HG03558 (cell line): ENCODE results near the gene SALL1.

Experiments used
- ATAC-seq: cut with Tn5 transposase; IDR thresholded peaks from one replicate; pipeline ENCODE4 v1.9.1; 2021; ENCODE audit warnings: moderate number of reproducible peaks; ENCODE audit not compliant: unreplicated experiment; ENCODE audit errors: extremely low read depth

SALL1 gene

DNA sequence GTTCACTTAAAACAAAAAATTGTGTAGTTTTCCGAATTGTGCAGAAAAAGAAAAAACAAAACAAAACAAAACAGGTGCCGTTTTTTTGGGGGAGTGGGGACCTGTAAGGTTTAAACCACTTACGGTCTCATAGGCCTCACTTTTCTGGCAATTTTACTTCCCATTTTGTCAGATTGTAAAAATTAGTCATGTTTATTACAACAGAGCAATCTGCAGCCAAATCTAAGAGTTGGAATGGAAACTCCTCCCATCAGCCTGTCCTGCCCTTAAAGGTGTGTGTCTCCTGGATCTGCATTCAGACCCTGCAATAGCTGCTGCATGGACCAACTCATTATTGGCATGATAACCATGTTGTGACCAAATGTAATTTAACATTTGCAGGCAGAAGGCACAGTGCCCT is 8.2 kb upstream of the SALL1 start:
- no peak for ATAC-seq

DNA sequence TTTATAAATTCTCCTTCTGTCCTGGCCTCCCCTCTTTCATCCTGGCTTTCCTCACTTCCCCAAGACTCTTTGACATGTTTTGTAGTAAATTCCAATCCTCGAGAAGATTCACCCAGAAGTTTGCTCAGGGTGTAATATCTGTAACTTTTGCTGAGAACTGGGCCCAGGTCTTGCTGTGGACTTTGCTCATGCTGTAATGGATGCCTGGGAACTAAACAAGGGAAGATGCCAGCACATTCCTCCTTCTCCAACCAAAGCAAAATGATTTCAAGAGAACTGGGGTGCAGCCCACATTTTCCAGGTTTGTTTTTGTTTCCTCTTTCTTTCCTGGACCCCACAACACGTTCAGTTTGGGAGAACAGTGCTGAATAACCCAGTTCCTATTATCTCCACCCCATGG is 6.6 kb upstream of the SALL1 start:
- no peak for ATAC-seq

DNA sequence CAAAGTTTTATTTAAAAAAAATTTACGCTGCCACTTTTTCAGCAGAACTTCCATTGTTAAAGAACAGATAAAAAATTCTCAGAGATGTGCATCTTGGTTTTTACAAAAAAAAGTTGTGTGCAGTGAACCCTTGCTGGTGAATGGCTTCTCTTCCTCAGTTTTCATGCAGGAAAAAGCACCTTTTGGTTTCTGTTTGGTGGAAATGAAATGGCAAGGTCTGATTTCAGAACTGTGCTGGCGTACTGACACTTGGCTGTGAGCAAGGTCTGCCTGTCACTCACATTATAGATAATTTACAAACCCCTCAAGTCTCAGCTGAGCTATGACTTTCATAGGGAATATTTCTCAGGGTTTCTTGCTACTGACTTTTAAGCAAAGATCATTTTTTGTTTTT is 5.7 kb upstream of the SALL1 start:
- no peak for ATAC-seq

DNA sequence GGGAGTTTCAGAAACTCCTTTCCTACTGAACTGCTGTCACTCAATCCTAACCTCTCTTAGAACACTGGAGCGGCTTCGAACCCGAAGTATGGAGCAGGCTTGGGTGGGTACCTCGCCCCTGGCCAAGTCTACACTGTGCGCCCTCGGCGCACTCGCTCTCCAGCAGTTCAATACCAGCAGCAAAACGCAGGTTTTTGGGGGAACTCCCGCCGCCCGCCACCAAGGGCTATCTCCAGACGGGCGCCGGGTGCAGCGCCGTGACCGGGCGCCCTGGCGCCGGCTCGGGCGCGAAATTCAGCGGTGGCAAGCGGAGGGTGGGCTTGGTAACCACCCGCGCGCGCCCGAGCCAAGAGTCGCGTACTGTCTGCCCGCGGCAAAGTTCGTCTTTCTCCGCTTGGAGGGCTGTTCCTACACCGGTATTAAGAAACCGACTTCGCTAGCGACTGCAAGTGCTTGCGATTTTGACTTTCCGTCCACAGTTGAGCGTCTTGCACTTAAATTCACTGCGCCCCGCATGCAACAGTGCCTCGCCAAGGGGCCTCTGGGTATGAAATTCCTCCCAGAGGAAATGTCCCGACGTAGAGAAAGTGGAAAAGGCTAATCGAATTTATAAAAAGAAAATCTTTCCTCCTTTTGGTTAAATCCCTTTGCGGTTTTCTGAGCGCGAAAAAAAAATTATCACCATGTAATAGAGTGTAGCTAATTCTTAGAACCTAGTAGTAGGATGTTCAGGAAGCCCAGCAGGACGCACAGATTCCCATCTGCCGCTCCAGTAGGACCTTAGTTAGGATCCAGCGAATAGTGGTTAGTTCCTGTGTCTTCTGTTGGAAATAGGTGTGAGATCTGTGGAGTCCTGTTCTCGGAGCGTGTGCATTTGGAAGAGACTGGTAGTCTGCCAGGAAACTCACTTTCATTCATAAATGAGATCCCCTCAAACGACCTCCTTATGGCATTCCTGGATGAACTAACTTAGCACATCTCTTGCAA is 5.0 kb upstream of the SALL1 start:
- no peak for ATAC-seq

DNA sequence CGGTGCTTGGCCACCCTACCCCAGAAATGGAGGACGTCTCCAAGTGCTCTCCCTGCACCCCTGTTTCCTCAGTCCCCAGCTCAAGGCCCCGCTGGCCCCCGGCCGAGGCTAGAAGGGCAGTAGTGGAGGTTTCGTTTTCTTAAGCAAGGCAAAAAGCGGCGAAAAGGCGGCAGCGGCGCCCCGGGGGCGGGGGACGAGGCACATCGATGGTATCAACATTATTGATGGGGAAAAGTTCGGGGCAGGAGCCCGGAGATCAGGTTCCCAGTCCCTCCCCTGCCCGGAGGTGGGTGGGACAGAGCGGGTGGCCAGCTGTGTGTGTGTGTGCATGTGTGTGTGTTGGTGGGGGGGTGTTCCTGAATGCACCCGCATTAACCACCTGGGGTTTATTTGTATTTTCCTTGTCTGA is 4.1 kb upstream of the SALL1 start:
- no peak for ATAC-seq

DNA sequence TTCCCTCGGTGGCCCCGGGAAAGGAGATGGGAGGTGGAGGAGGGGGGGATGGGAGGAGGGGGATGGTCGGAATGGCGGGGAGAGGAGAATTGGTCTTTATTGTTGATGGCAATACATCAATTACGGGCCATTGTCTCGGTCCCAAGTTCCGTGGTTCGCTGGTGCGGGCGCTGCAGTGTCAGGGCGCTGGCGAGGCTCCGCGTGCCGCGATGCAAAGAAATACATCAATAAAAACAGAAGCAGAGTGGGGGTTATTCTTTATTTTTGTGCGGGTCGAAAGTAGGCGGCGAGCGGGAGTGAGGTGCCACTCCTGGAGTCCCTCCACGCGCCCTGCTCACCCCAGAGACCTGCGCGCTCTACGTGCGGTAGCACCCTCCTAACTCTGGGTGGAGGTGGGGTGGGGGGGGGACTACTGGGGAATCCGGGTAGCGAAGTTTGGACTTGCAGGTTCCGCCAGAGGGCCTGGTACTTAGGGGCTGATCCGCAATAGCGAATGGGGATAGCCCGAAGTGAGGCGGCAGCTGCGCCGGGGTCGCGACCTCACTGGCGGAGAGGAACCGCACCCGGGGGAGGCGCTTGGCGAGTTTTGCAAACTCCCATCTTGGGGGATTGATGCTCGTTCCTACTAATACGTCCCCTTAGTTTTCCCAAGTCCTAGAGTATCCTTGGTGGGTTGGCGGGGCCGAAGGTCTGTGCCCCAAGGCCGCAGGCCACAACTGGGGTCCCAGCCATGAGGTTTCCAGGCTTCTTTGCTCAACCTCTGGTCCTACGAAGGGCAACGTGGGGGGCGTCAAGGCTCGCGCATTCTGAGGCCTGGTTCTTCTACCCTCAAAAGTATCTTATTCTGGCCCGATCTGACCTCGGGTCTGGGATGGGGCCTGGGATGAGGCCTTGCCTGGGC is 3.5 kb upstream of the SALL1 start:
- no peak for ATAC-seq

DNA sequence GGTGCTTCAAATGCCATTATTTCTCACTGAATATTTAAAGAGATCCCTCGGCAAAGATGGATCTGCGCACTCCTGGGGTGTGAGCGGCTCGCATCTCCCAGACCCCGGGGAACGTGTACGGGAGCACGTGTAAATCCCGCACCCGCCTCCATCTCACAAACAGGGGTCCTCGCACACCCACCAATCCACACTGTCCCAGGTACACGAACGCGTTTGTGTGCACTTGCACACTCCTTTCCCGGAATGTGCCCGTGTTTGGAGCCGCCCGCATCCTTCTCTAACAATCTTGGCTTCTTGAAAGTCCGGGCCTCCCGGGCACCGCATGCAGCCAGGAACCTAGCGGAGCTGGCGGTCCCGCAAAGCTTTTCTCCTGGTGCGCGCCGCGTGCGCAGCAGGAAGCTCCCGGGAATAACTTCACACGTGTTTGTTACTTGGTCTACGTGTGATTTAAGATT is 2.5 kb upstream of the SALL1 start:
- ATAC-seq, result no peak

DNA sequence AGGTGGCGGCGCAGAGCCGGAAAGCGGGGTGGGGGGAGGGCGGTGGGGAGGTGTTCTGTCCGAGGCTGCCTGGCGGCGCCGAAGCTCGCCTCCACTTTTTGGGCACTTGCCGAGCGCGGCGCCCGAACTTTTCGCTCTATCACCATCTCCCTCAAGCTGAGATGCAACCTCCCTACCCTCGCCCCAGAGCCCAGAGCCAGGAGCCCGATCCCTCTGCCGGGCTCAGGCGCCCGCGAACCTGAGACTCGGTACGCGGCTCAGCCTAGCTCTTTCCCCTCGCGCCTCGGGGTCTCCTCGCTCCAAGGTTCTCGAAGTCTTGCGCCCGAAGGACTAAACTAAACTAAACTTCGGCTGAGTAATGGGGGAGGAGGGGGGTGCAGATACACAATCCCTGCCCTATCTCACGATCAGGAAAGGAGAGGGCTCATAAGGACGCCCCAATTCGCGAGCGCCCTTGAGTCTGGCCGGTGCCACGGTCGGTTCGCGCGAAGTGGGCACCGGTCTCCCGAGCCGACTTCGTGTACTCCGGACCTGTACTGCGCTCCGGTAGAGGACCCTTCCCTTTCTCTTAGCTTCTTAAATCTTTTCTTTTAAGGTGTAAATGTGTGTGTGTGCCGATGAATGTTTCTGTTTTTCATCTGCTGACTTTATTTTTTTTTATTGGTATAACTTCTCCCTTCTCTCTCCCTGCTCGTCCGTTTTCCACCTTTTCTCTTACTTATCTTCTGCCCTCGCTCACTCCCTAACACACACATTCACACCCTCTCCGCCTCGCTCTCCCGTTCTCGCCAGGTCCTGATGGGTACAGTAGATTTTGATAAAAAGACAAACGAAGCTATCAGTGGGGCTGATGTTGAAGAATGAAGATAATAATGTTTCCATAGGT is 1.9 kb upstream of the SALL1 start:
- no peak for ATAC-seq

DNA sequence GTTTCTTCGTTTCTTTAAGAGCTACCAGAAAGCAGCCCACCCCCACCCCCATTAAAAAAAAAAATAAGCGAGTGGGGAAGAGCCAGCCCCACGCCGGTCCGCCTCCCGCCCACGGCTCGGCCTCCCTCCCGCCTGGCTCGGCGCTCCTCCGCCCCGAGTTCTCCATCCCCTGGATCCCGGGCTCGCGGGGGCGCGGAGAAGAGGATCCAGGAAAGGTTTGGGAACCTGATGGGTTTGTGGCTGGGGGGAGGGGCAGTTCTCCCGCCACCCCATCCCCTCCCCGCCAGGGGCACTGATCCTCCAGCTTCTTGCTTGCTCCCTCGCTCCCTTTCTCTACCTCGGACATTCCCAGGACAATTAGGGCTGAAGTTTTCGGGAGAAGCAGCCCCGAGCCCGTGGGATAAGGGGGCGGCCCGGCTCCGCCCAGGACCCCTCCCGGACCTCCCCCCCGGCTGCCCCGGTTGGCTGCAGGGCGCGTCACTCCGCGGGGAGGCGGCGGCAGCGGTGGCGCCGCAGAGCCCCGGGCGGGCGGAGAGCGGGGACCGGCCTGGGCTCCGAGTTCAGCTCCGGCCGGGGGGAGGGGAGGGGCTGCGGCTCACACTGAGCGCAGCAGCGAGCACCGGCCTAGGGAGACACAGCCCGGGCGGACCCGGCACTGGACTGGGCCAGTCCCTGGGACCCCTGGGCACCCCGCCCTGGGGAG is 1.0 kb upstream of the SALL1 start:
- no peak for ATAC-seq

DNA sequence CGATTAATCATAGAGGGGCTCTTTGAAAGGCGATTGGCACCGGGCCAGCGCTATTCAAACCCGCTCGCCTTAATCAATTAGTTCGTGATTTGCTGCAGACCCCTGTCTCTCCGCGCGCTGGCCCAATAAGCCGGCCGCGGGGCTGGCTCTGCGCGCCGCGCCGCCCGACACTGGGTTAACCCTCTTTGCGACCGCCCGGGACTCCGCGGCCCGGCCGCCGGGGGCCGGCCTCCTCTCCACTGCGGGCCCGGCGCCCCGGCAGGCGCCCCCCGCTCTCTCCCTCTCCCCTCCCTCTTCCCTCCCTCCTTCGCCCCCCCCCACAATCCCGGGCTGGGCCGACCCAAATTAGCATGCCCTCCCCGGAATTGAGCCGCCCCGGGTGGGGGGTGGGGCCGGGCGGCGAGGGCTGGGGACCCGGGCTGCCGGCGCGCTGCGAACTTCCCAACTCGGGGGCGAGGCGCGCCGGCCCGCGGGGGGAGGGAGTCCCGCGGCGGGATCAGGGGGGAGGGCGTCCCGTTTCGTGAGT is 428 bp upstream of the SALL1 start:
- ATAC-seq, result no peak

DNA sequence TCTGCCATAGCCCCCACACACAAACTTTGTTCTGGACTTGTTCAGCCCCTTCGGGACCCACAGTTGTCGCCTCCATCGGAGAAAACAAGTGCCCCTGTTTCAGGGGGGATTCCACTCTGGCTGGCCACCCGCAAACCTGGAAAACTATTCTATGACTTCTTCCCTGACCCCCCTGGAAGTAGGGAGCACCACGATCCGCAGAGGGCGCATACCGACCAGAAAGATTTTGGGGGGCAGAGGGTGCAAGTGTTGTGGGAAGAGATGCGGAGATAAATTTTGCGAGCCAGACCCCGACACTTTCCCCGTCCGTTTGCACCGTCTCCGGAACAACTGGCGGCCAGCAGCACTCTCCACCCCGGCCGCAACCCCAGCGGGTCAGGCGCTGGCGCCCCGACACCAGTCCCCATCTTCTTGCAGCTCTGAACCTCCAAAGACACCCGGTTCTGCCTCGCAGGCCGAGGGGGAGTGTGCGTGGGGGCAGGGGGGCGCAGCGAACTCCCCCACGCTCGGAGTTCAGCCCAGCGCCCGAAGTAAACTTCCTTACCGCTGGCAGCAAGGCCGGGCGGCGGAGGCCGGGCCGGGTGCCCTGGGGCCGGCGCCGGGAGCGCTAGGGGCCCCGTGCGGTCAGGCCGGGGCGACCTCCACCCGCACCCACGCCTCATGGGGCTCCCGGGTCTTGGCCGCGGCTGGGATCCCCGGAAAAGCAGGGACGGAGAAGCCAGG is 744 bp downstream of the SALL1 start:
- ATAC-seq, result no peak

DNA sequence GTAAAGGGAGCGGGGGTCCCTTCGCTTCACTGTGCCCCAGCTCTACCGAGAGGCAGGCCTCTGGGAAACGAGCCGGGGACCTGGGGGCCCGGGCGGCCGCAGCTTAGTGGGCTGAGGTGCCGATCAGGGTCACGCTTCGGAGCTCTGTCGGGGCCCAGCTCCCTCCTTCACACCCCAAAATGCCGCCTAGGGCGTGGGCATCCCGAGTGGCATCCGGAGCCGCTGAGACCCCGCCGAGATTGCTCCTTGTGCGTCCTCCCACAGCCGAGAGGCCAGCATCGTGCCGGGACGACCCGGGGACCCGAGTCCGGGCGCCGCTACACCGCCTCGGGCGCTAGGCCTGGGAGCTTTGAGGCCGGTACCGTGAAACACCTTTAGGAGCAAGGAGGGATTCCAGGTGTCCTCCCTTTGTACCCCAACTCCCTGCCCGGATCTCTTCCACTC is 1.3 kb downstream of the SALL1 start:
- no peak for ATAC-seq

DNA sequence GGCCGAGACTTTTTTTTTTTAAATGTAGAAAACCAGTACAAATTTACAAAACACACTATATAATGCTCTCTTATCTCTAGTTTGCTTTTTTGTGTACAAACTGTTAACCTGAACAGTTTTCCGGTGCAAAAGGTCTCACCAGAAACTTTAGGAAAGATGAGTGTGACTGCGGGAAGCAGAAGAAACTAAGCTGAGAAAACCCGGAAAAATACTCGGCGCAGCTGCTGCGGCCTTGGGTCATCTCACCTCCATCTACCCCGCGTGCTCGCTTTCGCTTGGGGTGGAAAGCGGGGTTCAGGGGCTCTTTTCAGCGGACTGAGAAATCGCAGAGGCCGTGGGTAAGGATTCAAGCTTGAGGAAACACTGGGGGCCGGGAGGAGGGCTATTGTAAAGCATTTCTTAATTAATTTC is 1.8 kb downstream of the SALL1 start:
- ATAC-seq, result no peak

DNA sequence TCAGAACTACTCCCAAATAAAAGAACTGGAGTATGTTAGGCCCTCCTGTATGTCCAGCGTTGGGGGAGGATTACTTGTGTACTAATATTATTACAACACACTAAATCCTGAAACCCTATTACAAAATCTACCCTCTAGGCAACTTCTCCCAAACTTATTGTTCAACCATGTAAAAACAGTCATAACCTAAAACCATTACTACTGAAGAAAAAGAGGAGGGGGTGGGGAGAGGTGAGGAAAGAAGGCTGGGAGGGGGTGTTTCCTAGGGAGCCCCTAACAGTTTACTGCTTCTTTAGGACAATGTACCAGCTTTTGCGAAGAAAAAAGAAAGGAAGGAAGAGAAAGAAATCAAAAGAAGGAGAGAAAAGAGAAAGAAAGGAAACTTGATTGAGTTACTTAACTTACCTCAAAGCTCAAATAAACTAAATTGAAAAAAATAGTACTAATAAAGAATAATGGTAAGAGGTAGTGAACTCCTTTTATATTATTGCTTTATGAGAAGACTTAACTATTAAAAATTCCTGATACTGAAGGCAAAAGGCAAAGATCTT is 2.3 kb downstream of the SALL1 start:
- no peak for ATAC-seq

DNA sequence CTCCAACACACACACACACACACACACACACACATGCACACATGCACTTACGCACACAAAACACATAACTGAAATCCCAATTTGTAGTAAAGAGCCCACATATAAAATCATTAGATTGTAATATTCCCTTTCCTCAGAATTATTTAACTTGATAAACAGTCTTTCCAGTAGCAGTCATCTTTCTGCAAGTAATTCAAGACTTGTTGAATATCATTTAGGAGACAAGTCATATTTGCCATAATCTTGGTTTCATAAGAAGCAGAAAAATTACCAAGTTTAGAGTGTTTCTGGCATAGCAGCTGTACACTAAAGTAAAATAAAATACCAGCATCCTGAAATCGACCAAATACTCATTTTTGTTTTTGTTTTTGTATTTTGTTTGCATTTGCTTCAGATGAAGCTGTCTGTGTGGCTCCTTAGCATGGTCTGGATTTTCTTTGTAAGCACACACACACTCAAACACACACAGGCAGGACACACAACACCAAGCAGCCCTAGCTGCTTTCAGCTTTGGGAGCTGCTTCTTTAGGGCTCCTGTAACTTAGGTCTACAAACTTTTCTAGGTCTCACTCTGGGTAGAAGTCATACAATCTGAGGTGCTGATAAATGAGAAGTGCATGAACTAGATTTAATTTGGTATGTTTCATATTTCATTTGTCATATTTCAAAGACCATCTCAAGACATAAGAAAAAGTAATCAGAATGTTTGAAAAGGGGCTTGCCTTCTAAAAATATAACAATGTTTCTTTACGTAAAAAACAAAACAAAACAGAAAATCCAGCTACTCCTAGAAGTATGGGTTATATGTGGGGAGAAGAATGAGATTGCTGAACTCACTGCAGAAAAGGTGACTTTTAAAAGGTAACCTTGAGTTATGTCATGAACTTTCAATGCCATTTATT is 3.0 kb downstream of the SALL1 start:
- ATAC-seq, result no peak

DNA sequence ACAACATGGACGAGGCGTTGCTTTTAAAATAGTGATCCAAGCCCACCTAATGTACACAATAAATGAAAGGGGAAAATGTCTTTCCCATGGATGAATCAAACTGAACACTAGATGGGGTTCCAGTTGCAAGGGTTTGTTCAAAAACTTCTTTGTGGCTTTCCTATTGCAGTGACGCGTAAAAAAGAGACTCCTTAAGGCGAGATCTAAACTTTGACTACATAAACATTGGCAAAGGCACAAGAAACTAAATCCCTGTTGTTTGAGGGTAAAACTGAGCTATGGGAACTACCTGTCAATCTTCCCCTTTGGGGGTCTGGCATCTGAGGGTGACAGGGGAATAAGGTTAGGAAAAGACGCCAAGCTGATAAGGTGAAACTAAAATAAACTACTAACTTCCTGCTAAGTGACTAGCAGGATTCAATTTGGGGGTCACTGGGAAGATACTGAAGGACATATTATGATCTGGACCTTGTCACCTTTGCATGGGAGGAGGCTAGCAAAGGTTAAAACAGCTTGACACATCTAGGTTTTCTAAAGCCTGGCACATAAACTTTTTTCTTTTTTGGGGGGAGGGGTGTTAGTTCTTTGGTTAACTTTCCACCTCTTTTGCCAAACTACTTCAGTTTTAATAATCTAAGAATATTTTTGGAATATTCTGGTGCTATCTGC is 4.7 kb downstream of the SALL1 start:
- no peak for ATAC-seq

DNA sequence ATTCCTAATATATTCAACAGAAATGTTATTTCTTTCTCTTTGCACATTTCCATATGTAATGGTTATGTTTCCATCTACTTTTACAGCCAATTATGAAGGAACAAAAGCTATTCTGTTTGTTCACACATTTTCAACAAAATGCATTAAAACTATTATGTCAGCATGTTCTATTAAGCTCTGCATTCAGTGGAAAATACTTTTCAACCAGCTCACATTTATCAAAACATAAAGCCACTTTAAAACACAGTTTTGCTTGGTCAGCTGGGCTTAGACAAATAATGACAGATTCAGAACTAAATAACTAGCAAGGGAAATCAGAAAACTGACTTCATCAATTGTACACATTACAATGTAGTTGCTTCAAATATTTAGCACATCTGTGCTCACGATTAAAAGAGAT is 6.9 kb downstream of the SALL1 start:
- ATAC-seq, result no peak
